Stimulated activated CD4-positive, alpha-beta T cell treated with anti-CD3 and anti-CD28 coated beads, Interleukin-4, amount 100 ng/mL, for 24 hours (primary cell): ENCODE data around the gene MUC5B.
A peak's percentile ranks its signal among the peaks of the same experiment; 100 is the strongest.
"Not testable (repeated sequence)": the region's sequence is repeated elsewhere in the genome, so short reads cannot be mapped to it uniquely, and the experiment has no call there.

Source experiments
- DNase-seq: peaks from one replicate; pipeline ENCODE4 v3.0.0-alpha.2; 2020

Gene MUC5B

DNA sequence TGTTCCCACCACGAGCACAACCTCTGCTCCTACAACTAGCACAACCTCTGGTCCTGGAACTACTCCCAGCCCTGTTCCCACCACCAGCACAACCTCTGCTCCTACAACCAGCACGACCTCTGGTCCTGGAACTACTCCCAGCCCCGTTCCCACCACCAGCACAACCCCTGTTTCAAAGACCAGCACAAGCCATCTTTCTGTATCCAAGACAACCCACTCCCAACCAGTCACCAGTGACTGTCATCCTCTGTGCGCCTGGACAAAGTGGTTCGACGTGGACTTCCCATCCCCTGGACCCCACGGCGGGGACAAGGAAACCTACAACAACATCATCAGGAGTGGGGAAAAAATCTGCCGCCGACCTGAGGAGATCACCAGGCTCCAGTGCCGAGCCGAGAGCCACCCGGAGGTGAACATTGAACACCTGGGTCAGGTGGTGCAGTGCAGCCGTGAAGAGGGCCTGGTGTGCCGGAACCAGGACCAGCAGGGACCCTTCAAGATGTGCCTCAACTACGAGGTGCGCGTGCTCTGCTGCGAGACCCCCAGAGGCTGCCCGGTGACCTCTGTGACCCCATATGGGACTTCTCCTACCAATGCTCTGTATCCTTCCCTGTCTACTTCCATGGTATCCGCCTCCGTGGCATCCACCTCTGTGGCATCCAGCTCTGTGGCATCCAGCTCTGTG lies 30.9 kb upstream of the MUC5B start:
- not testable (repeated sequence) for DNase-seq

DNA sequence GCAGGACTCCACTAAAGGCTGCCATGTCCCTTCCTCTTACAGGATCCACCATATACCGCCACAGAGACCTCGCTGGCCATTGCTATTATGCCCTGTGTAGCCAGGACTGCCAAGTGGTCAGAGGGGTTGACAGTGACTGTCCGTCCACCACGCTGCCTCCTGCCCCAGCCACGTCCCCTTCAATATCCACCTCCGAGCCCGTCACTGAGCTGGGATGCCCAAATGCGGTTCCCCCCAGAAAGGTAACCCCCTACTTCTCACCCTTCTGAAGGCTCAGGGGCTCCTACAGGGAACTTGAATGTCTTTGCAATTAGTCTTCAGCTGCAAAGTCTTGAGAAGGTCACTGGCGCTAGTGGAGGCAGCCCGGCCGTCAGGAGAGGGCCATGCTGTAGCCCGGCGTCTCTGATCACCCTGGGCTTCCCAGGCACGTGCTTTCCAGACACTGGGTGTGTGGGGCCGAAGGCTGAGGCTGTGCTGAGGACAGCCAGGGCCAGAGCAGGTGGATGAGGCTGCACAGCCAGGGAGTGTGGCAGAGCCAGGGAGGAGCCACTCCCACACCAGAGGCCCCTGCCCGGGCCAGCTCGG lies 30.0 kb upstream of the MUC5B start:
- DNase-seq: no peak

DNA sequence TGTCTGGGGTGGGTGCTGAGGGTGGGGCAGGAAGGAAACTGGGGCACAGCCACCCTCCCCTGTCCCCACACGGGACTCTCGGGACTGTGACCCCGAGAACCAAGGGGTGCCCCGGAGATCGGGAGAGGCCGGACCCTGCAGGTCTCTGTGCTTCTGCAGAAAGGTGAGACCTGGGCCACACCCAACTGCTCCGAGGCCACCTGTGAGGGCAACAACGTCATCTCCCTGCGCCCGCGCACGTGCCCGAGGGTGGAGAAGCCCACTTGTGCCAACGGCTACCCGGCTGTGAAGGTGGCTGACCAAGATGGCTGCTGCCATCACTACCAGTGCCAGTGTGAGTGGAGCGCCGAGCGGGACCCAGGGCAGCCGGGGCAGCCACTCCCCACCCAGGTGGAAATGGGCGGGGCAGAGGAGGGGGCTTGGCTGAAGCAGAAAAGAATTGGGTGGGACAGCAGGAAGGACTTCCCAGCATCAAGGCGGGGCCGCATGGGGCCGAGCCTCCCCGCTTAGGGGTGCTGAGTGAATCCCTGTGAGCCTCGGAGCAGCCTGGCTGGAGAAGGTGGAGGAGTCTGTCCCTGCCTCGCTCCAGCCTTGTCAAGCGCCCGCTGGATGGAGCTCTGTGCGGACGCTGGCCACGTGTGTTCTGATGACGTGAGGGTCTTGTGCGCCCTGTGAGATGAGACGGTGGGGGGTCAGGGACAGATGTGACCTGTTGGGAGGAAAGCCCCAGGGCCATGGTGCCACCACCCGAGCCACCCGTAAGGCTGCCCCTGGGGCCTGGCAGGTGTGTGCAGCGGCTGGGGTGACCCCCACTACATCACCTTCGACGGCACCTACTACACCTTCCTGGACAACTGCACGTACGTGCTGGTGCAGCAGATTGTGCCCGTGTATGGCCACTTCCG lies 29.3 kb upstream of the MUC5B start:
- DNase-seq: no peak

DNA sequence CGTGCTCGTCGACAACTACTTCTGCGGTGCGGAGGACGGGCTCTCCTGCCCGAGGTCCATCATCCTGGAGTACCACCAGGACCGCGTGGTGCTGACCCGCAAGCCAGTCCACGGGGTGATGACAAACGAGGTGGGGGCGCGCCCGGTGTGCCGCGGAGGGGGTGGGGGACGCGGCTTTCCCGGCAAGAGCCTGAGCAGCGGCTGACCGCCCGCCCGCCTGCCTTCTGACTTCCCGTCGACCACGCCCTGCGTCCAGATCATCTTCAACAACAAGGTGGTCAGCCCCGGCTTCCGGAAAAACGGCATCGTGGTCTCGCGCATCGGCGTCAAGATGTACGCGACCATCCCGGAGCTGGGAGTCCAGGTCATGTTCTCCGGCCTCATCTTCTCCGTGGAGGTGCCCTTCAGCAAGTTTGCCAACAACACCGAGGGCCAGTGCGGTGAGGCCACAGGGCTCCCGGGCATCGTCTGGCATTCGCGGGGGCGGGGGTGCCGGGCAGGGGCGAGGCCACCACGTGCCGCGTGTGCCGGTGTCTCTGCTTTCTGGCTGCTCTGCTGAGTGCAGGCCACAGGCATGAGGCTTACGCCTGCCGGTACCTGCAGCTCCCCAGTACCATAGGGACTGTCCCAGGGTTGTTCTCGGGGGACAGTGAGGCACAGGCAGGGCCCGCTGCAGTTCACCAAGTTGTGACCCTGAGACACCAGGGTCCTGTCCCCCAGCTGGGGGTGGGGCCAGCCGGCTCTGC lies 28.5 kb upstream of the MUC5B start:
- no peak for DNase-seq

DNA sequence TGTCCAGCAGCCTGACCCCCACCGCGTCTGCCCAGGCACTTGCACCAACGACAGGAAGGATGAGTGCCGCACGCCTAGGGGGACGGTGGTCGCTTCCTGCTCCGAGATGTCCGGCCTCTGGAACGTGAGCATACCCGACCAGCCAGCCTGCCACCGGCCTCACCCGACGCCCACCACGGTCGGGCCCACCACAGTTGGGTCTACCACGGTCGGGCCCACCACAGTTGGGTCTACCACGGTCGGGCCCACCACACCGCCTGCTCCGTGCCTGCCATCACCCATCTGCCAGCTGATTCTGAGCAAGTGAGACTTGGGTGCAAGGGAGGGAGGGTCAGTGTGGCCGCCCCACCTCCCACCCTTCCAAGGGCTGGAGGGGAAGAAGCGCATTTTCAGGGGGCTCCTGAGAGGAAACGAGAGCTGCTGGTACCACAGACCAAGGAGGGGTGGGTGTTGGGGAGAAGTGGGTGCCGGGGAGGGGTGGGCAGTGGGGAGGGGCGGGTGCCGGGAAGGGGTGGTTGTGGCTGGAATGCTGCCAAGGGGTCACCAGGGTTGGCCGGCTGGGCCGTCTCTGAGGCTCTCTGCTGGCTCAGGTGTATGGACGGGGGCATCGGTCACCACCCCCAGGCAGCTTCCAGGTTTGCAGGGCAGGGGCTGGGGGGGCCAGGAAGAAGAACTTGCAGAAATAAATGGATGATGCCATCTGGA lies 27.7 kb upstream of the MUC5B start:
- DNase-seq: no peak

DNA sequence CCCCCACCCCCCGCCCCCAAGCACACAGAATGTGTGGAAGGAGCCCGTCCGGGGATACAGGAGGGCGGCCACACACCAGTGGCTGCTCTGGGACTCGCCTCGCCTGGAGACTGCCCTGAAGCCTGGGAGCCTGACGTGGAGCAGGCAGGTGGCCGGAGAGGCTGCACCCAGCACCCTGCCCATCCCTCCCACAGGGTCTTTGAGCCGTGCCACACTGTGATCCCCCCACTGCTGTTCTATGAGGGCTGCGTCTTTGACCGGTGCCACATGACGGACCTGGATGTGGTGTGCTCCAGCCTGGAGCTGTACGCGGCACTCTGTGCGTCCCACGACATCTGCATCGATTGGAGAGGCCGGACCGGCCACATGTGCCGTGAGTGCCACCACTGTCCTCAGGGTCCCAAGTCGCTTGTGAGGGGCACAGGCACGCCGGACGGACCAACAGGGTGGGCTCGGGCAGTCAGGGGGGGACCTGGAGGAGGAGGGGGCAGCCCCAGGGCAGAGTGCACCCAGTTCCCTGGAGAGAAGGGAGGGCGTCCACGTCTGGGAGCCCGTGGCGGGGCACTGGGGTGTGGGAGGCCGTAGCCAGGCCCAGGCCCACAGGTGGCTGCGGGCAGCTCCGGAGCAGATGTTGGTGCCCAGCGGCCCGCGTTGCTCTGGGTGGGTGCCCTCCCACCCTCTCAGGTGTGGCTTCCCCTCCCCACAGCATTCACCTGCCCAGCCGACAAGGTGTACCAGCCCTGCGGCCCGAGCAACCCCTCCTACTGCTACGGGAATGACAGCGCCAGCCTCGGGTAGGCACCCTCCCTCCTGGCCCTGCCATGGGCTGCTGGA lies 27.0 kb upstream of the MUC5B start:
- DNase-seq: no peak

DNA sequence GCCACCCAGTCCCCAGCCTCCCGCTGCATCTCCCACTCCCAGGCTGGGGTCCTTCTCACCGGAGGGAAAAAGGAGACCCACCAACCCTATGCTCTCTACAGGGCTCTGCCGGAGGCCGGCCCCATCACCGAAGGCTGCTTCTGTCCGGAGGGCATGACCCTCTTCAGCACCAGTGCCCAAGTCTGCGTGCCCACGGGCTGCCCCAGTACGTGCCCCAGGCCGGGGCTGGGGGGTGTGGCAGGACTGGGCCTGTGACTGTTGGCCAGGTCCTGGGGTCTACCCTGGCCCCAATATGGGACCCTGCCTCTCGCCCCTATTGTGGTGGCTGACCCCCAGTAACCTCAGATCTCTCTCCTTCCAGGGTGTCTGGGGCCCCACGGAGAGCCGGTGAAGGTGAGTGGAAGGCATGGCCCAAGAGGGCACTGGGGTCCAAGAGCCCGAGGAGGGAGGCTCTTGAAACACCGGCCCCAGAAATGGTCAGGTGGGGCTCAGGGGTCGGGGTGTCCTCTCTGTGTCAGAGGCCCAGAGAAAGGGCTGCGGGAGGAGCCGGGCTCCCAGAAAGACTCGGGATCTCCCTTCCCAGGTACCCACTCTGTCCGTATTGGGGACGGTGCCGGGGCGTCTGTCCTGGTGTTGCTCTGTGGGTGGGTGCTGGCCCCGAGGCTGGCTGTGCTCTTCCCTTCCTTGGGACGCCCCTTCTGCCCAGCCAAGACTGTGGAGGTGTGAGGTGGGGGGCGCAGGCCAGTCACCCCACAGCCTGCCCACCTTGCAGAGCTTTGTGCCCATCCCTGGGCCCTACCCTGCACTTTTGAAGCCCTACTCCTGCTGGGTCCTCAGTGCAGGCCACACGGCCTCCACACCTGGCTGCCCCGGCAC lies 26.1 kb upstream of the MUC5B start:
- DNase-seq: no peak

DNA sequence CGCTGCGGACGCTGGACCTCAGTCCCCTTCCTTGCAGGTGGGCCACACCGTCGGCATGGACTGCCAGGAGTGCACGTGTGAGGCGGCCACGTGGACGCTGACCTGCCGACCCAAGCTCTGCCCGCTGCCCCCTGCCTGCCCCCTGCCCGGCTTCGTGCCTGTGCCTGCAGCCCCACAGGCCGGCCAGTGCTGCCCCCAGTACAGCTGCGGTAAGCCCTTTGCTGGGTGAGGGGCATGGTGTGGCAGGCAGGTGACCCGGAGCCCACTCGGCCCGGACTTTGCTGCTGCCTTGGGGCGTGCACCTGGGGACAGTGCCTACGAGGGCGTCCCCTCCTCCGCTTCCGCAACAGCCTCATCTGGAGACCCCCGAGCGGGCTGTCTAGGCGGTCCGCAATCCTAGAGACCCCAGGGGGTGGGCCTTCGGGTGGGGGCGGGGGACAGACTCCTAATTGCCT lies 25.4 kb upstream of the MUC5B start:
- no peak for DNase-seq

DNA sequence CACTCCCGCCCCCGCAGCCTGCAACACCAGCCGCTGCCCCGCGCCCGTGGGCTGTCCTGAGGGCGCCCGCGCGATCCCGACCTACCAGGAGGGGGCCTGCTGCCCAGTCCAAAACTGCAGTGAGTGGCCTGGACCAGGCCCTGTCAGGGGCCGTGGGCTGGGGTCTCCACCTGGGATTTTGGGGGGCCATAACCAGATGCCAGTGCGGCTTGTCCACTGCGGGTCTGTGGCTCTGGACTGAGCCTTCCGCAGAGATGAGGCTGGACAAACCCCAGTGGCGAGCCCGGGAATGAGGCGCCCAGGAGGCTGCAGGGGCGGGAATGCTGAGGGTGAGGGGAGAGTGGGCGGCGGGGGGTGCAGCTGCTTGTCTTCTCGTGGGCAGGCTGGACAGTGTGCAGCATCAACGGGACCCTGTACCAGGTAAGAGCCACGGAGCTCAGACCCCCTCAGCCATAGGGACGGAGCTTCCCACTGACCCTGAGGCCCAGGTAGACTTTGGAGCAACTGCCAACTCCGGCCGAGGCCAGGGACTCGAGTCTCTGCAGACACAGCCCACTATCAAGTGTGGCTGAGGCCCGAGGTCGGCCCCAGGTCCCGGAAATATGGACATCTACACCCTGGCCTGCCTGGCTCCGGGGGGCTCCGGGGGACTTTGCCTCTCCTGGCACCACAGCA lies 24.8 kb upstream of the MUC5B start:
- no peak for DNase-seq

DNA sequence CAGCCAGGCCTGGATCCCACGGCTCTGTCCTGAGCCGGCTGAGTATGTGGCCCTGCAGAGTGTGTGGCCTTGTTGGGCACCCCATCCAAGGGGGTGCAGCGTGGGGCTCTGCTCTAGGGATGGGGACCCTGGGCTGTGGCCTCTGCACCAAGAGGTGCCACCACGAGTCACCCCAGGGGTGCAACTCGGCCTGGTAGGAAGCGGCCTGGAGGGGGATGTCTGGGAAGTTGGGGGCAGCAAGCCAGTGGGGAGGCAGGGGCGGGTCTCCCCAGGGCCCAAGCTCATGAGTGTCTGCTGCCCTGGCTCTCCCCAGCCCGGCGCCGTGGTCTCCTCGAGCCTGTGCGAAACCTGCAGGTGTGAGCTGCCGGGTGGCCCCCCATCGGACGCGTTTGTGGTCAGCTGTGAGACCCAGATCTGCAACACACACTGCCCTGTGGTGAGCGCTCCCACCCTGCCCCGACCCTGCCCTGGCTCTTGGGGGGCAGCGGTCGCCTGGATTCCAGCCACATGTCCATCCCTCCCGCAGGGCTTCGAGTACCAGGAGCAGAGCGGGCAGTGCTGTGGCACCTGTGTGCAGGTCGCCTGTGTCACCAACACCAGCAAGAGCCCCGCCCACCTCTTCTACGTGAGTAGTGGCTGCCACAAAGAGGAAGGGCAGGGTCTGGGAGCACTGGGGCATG lies 24.2 kb upstream of the MUC5B start:
- DNase-seq: no peak

DNA sequence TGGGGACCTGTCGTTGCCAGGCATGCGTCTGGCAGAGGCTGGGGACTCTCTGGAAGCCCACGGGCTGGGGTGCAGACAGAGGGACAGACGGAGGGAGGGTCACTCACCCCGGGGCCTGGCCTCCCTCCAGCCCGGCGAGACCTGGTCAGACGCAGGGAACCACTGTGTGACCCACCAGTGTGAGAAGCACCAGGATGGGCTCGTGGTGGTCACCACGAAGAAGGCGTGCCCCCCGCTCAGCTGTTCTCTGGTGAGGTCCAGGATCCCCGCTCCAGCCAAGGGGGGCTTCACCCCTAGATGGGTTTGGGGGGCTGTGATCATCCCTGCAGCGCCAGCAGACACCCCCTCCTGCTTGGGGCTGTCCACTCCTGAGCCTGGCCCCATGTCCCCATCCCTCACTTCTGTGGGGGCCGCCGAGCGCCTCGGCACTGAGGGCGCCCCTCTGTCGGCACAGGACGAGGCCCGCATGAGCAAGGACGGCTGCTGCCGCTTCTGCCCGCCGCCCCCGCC lies 23.6 kb upstream of the MUC5B start:
- DNase-seq: no peak

DNA sequence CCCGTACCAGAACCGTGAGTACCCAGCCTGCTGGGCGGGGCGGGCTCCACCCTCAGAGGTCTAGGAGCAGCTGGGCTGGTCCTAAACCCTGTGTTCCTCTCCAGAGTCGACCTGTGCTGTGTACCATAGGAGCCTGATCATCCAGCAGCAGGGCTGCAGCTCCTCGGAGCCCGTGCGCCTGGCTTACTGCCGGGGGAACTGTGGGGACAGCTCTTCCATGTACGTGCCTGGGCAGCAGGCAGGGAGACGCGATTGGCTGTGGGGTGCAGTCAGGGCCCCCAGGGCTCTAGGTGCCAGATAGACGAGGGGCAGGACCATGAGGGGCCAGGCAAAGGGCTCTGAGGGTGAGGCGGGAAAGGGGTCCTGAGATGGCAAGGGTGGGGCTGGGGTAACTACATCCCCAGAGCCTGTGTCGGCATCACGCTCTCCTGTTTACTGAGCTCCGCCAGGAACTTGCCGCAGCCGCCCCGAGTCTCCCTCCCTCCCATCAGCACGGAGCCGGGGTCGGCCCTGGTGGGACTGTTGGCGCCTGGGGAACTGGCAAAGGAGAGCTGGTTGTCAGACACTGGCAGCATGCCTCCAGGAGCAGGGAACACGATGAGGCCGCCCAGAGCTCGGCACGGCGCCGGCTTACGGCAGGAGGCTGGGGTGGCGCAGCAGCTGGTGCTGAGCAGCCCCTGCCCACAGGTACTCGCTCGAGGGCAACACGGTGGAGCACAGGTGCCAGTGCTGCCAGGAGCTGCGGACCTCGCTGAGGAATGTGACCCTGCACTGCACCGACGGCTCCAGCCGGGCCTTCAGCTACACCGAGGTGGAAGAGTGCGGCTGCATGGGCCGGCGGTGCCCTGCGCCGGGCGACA lies 22.9 kb upstream of the MUC5B start:
- no peak for DNase-seq

DNA sequence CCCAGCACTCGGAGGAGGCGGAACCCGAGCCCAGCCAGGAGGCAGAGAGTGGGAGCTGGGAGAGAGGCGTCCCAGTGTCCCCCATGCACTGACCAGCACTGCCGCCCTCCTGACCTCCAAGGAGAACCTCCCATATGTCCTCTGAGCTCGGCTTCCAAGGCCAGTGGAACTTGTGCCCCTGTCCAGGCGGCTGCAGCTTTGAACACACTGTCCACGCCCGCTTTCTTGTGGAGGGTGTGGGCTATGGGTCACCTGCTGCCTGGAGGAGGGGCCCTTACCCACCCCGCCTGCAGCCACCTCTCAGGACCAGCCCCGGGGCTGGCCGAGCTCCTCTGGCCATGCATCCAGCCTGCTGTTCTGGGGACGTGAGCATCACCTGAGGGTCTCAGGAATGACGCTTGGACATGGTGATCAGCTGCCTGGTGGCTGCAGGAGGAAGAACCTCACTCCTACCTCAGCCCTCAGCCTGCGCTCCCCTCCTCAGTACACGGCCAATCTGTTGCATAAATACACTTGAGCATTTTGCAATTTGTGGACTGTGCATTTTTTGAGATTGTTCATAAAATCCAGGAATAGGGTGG lies 22.2 kb upstream of the MUC5B start:
- DNase-seq: no peak

DNA sequence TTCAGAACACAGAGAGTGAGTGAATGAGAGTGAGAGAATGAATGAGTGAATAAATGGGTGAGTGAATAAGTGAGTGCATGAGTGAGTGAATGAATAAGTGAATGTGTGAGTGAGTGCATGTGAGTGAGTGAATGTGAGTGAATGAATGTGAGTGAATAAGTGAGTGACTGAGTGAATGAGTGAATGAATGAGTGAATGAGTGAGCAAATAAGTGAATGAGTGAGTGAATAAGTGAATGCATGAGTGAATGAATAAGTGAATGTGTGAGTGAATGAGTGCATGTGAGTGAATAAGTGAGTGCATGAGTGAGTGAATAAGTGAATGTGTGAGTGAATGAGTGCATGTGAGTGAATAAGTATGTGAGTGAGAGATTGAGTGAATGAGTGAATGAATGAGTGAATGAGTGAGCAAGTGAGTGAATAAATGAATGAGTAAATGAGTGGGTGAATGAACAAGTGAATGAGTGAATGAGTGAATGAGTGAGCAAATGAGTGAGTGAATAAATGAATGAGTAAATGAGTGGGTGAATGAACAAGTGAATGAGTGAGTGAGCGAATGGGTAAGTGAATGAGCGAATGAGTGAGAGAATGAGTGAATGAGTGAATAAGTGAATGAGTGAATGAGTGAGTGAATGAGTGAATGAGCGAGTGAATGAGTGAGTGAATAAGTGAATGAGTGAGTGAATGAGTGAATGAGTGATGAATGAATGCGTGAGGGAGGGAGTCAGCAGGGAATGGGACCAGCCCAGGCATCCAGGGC lies 21.3 kb upstream of the MUC5B start:
- no peak for DNase-seq

DNA sequence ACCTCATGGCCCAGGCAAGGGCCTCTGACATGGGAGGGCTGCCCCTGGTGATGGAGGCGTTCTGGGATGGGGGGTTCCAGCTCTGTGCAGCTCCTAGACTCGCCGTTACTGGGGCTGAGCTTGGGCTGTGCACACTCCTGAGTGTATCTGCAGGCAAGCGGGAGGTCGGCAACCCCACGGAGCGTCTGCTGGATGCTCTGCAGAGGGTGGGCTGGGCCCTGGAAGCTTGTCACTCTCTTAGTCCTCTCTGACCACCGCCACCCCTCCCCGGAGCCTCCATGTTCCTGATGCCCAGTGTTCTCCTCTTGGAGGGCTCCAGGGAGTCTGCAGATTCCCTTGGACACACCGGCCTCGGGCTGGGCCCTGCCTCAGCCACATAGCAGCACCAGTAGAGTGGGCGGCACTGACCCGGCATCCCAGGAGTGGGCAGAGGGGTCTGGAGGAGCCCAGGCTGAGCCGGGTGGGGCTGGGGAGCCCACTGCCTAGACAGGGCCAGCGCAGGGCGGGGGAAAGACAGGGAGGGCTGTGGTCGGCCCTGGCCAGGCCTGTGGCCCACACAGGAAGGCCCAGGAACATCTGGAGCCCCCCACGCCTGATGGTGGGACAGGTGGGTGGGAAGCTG lies 20.6 kb upstream of the MUC5B start:
- no peak for DNase-seq

DNA sequence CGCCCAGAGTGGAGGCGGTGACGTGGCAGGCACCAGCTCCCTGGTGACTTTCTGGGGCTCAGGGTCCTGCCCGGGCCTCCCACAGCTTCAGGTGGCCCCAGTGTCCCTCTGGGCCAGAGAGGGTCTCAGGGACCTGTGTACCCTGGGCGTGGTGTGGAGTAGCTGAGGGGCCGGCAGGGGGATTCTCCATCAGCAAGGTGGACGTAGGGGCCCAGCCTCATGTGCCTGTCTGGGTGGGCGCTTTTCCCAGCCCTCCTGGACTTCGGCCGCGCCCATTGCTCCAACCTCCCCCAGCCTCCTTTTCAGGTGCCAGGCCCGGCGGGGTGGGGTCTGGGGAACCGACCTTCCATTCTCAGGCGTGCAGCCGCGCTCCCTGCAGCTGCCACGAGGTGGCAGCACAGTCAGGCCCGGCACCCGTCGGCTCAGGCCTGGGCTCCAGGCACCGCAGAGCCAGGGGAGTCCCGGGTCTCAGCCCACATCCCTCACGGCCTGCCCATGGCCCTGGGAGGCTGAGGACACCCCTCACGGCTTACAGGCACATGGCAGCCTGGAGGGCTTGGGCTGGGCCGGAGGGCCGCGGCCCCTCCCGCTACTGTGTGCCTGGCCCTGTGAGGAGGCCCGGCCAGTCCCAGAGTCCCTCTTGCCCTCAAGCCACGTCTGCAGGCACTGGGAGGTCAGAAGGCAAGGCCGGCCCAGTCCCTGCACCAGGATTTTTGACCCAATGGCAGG lies 19.9 kb upstream of the MUC5B start:
- DNase-seq: peak; percentile 64
